ENCODE results near the gene OGFR. TPM values are rescaled to one million over a fixed set of nuclear protein-coding genes. Genes with fewer than 3 reads are reported as not detected.

Gene OGFR
- total RNA-seq, 1 experiment from 2014 or later = 31.0 TPM

GRCh38 chr20:62834967-62835730 is 30.5 kb downstream of the OGFR start:
- Mint-ChIP-seq H3K4me3 (ENCODE audit: unreplicated experiment) (no peak overlapping the region), H3K36me3 (ENCODE audit: insufficient read depth, unreplicated experiment) (peaks cover 5% of the 10 kb centered on the region), H3K27ac (ENCODE audit: low read depth, unreplicated experiment) (no peak overlapping the region), H3K9me3 (ENCODE audit: unreplicated experiment) (no peaks in the 10 kb centered on the region), H3K4me1 (ENCODE audit: insufficient read depth, unreplicated experiment) (peaks cover 21% of the 10 kb centered on the region), H3K27me3 (ENCODE audit: insufficient read depth, unreplicated experiment) (no peaks in the 10 kb centered on the region)
- intact Hi-C loops (cut with micrococcal nuclease) = no loop called here
- no peak for TF ChIP-seq CTCF (IDR thresholded peaks at IDR 0.05; ENCODE audit: unreplicated experiment)
- CTCF ChIA-PET = interaction anchor here (0.6 to 1.8 kb wide), 5 partner anchors 13 to 219 kb away, joined by 3 to 5 read pairs (median 3); no protein-coding TSS in a partner anchor
- no peak for DNase-seq (ENCODE audit: unreplicated experiment)
- POLR2A ChIA-PET = interaction anchor here (1.2 to 1.4 kb wide), 3 partner anchors 27 to 32 kb away, joined by 3 to 4 read pairs (median 4); partner anchors contain the start of gene TCFL5
- no TSS peak for BruUV-seq (replicated peaks)

GRCh38 chr20:62835931-62836861 is 31.6 kb downstream of the OGFR start:
- ChIA-PET CTCF (interaction anchor here (0.6 to 1.6 kb wide), 3 partner anchors 14 to 173 kb away, joined by 3 to 5 read pairs (median 4); no protein-coding TSS in a partner anchor), POLR2A (interaction anchor here (1.0 to 1.8 kb wide), 5 partner anchors 10 to 42 kb away, joined by 3 to 4 read pairs (median 3); partner anchors contain the start of gene TCFL5)
- intact Hi-C loops (cut with micrococcal nuclease) = no loop called here
- H3K27ac Mint-ChIP-seq (ENCODE audit: low read depth, unreplicated experiment) = no peak overlapping the region
- H3K9me3 Mint-ChIP-seq (ENCODE audit: unreplicated experiment) = no peaks in the 10 kb centered on the region
- peaks cover 5% of the 10 kb centered on the region for H3K36me3 Mint-ChIP-seq (ENCODE audit: insufficient read depth, unreplicated experiment)
- no peak overlapping the region for H3K4me3 Mint-ChIP-seq (ENCODE audit: unreplicated experiment)
- no peaks in the 10 kb centered on the region for H3K27me3 Mint-ChIP-seq (ENCODE audit: insufficient read depth, unreplicated experiment)
- peaks cover 21% of the 10 kb centered on the region for H3K4me1 Mint-ChIP-seq (ENCODE audit: insufficient read depth, unreplicated experiment)
- no TSS peak for BruUV-seq (replicated peaks)
- TF ChIP-seq CTCF (IDR thresholded peaks at IDR 0.05; ENCODE audit: unreplicated experiment) = no peak
- no peak for DNase-seq (ENCODE audit: unreplicated experiment)

- no peak for DNase-seq (ENCODE audit: unreplicated experiment)
- H3K9me3 Mint-ChIP-seq (ENCODE audit: unreplicated experiment) = no peaks in the 10 kb centered on the region
- no peak overlapping the region for H3K4me3 Mint-ChIP-seq (ENCODE audit: unreplicated experiment)
- intact Hi-C loops (cut with micrococcal nuclease) = no loop called here
- ChIA-PET CTCF (interaction anchor here (0.7 to 1.3 kb wide), 2 partner anchors 15 to 215 kb away, joined by 3 to 4 read pairs; no protein-coding TSS in a partner anchor), POLR2A (interaction anchor here (1.0 to 1.8 kb wide), 3 partner anchors 9 to 43 kb away, joined by 3 to 4 read pairs (median 3); no protein-coding TSS in a partner anchor)
- BruUV-seq (replicated peaks) = no TSS peak
- no peak overlapping the region for H3K27ac Mint-ChIP-seq (ENCODE audit: low read depth, unreplicated experiment)
- no peak for TF ChIP-seq CTCF (IDR thresholded peaks at IDR 0.05; ENCODE audit: unreplicated experiment)
- no peaks in the 10 kb centered on the region for H3K27me3 Mint-ChIP-seq (ENCODE audit: insufficient read depth, unreplicated experiment)
- H3K4me1 Mint-ChIP-seq (ENCODE audit: insufficient read depth, unreplicated experiment) = peaks cover 15% of the 10 kb centered on the region
- H3K36me3 Mint-ChIP-seq (ENCODE audit: insufficient read depth, unreplicated experiment) = peaks cover 5% of the 10 kb centered on the region
These were observed 32.4 kb downstream of the OGFR start for GRCh38 chr20:62836967-62837490.

- CTCF ChIA-PET = no interaction called here
- no peaks in the 10 kb centered on the region for H3K9me3 Mint-ChIP-seq (ENCODE audit: unreplicated experiment)
- intact Hi-C loops (cut with micrococcal nuclease) = no loop called here
- no peak overlapping the region for H3K27ac Mint-ChIP-seq (ENCODE audit: low read depth, unreplicated experiment)
- POLR2A ChIA-PET = no interaction called here
- TF ChIP-seq CTCF (IDR thresholded peaks at IDR 0.05; ENCODE audit: unreplicated experiment) = no peak
- no peak for DNase-seq (ENCODE audit: unreplicated experiment)
- peaks cover 5% of the 10 kb centered on the region for H3K36me3 Mint-ChIP-seq (ENCODE audit: insufficient read depth, unreplicated experiment)
- no TSS peak for BruUV-seq (replicated peaks)
- peaks cover 8% of the 10 kb centered on the region for H3K4me1 Mint-ChIP-seq (ENCODE audit: insufficient read depth, unreplicated experiment)
- no peaks in the 10 kb centered on the region for H3K27me3 Mint-ChIP-seq (ENCODE audit: insufficient read depth, unreplicated experiment)
- H3K4me3 Mint-ChIP-seq (ENCODE audit: unreplicated experiment) = no peak overlapping the region
These were observed 33.1 kb downstream of the OGFR start for GRCh38 chr20:62837790-62838127.
